ENCODE data around the gene ARHGEF18.
"Not testable (repeated sequence)": the region's sequence is repeated elsewhere in the genome, so short reads cannot be mapped to it uniquely, and the experiment has no call there.

Gene ARHGEF18

GRCh38 chr19:7328647-7329046 is 20.1 kb upstream of the ARHGEF18 start:
- H3K36me3 ChIP-seq (ENCODE audit: insufficient read depth, low read length) = no peaks in the 10 kb centered on the region
- H3K4me2 ChIP-seq (ENCODE audit: low read length) = no peak overlapping the region
- H3K4me3 ChIP-seq (ENCODE audit: low read length) = no peak overlapping the region
- no peaks in the 10 kb centered on the region for H3K4me1 ChIP-seq (ENCODE audit: control insufficient read depth, insufficient read depth, low read length)
- no peaks in the 10 kb centered on the region for H3K9me3 ChIP-seq (replicated peaks; ENCODE audit: low read length)
- H3K27me3 ChIP-seq (ENCODE audit: control insufficient read depth, insufficient read depth, low read length) = peaks cover 3% of the 10 kb centered on the region
- H3K9ac ChIP-seq (ENCODE audit: low read depth, low read length) = no peak overlapping the region

- Histone ChIP-seq H3K36me3 (ENCODE audit: insufficient read depth, low read length) (no peaks in the 10 kb centered on the region), H3K27me3 (ENCODE audit: control insufficient read depth, insufficient read depth, low read length) (no peaks in the 10 kb centered on the region), H3K9ac (ENCODE audit: low read depth, low read length) (no peak overlapping the region), H3K4me3 (ENCODE audit: low read length) (no peak overlapping the region), H3K4me1 (ENCODE audit: control insufficient read depth, insufficient read depth, low read length) (no peaks in the 10 kb centered on the region), H3K9me3 (replicated peaks; ENCODE audit: low read length) (no peaks in the 10 kb centered on the region), H3K4me2 (ENCODE audit: low read length) (no peak overlapping the region)
Observed at GRCh38 chr19:7331446-7331845, 17.3 kb upstream of the ARHGEF18 start.

GRCh38 chr19:7333198-7334118 is 15.3 kb upstream of the ARHGEF18 start:
- Histone ChIP-seq H3K9ac (ENCODE audit: low read depth, low read length) (no peak overlapping the region), H3K36me3 (ENCODE audit: insufficient read depth, low read length) (no peaks in the 10 kb centered on the region), H3K4me3 (ENCODE audit: low read length) (no peak overlapping the region), H3K9me3 (replicated peaks; ENCODE audit: low read length) (no peaks in the 10 kb centered on the region), H3K27me3 (ENCODE audit: control insufficient read depth, insufficient read depth, low read length) (peaks cover 2% of the 10 kb centered on the region), H3K4me1 (ENCODE audit: control insufficient read depth, insufficient read depth, low read length) (no peaks in the 10 kb centered on the region), H3K4me2 (ENCODE audit: low read length) (no peak overlapping the region)

- H3K9ac ChIP-seq (ENCODE audit: low read depth, low read length) = no peak overlapping the region
Observed at GRCh38 chr19:7336321-7336973, 12.3 kb upstream of the ARHGEF18 start.

GRCh38 chr19:7337380-7338194 is 11.2 kb upstream of the ARHGEF18 start:
- no peaks in the 10 kb centered on the region for H3K36me3 ChIP-seq (ENCODE audit: insufficient read depth, low read length)
- H3K4me1 ChIP-seq (ENCODE audit: control insufficient read depth, insufficient read depth, low read length) = no peaks in the 10 kb centered on the region
- H3K9ac ChIP-seq (ENCODE audit: low read depth, low read length) = no peak overlapping the region

More at GRCh38 chr19:7336321-7336973, 12.3 kb upstream of the ARHGEF18 start:
- Histone ChIP-seq H3K4me1 (ENCODE audit: control insufficient read depth, insufficient read depth, low read length) (no peaks in the 10 kb centered on the region), H3K9me3 (replicated peaks; ENCODE audit: low read length) (no peaks in the 10 kb centered on the region), H3K4me3 (ENCODE audit: low read length) (no peak overlapping the region), H3K36me3 (ENCODE audit: insufficient read depth, low read length) (no peaks in the 10 kb centered on the region), H3K27me3 (ENCODE audit: control insufficient read depth, insufficient read depth, low read length) (peaks cover 2% of the 10 kb centered on the region), H3K4me2 (ENCODE audit: low read length) (no peak overlapping the region)

GRCh38 chr19:7340959-7341837 is 7.5 kb upstream of the ARHGEF18 start:
- Histone ChIP-seq H3K9ac (ENCODE audit: low read depth, low read length) (no peak overlapping the region), H3K4me3 (ENCODE audit: low read length) (no peak overlapping the region), H3K4me1 (ENCODE audit: control insufficient read depth, insufficient read depth, low read length) (no peaks in the 10 kb centered on the region), H3K9me3 (replicated peaks; ENCODE audit: low read length) (no peaks in the 10 kb centered on the region), H3K27me3 (ENCODE audit: control insufficient read depth, insufficient read depth, low read length) (peaks cover 2% of the 10 kb centered on the region), H3K4me2 (ENCODE audit: low read length) (no peak overlapping the region), H3K36me3 (ENCODE audit: insufficient read depth, low read length) (no peaks in the 10 kb centered on the region)

More at GRCh38 chr19:7337380-7338194, 11.2 kb upstream of the ARHGEF18 start:
- H3K4me3 ChIP-seq (ENCODE audit: low read length) = no peak overlapping the region
- H3K9me3 ChIP-seq (replicated peaks; ENCODE audit: low read length) = no peaks in the 10 kb centered on the region
- peaks cover 2% of the 10 kb centered on the region for H3K27me3 ChIP-seq (ENCODE audit: control insufficient read depth, insufficient read depth, low read length)
- no peak overlapping the region for H3K4me2 ChIP-seq (ENCODE audit: low read length)

- Histone ChIP-seq H3K4me2 (ENCODE audit: low read length) (no peak overlapping the region), H3K4me3 (ENCODE audit: low read length) (no peak overlapping the region), H3K9ac (ENCODE audit: low read depth, low read length) (no peak overlapping the region), H3K9me3 (replicated peaks; ENCODE audit: low read length) (no peaks in the 10 kb centered on the region), H3K4me1 (ENCODE audit: control insufficient read depth, insufficient read depth, low read length) (no peaks in the 10 kb centered on the region), H3K27me3 (ENCODE audit: control insufficient read depth, insufficient read depth, low read length) (peaks cover 2% of the 10 kb centered on the region), H3K36me3 (ENCODE audit: insufficient read depth, low read length) (no peaks in the 10 kb centered on the region)
Observed at GRCh38 chr19:7342143-7342542, 6.6 kb upstream of the ARHGEF18 start.

- H3K27me3 ChIP-seq (ENCODE audit: control insufficient read depth, insufficient read depth, low read length) = no peaks in the 10 kb centered on the region
- H3K36me3 ChIP-seq (ENCODE audit: insufficient read depth, low read length) = no peaks in the 10 kb centered on the region
- H3K9me3 ChIP-seq (replicated peaks; ENCODE audit: low read length) = no peaks in the 10 kb centered on the region
- no peaks in the 10 kb centered on the region for H3K4me1 ChIP-seq (ENCODE audit: control insufficient read depth, insufficient read depth, low read length)
- no peak overlapping the region for H3K4me3 ChIP-seq (ENCODE audit: low read length)
- H3K4me2 ChIP-seq (ENCODE audit: low read length) = no peak overlapping the region
- no peak overlapping the region for H3K9ac ChIP-seq (ENCODE audit: low read depth, low read length)
Observed at GRCh38 chr19:7346488-7346971, 2.2 kb upstream of the ARHGEF18 start.

- H3K4me3 ChIP-seq (ENCODE audit: low read length); H3K4me2 ChIP-seq (ENCODE audit: low read length); H3K36me3 ChIP-seq (ENCODE audit: insufficient read depth, low read length); H3K9me3 ChIP-seq (replicated peaks; ENCODE audit: low read length); H3K27me3 ChIP-seq (ENCODE audit: control insufficient read depth, insufficient read depth, low read length); H3K9ac ChIP-seq (ENCODE audit: low read depth, low read length); H3K4me1 ChIP-seq (ENCODE audit: control insufficient read depth, insufficient read depth, low read length): not testable (repeated sequence)
Observed at GRCh38 chr19:7346997-7347396, 1.7 kb upstream of the ARHGEF18 start.

GRCh38 chr19:7349231-7349591 is 474 bp downstream of the ARHGEF18 start:
- no peak overlapping the region for H3K9ac ChIP-seq (ENCODE audit: low read depth, low read length)
- H3K4me1 ChIP-seq (ENCODE audit: control insufficient read depth, insufficient read depth, low read length) = no peaks in the 10 kb centered on the region
- H3K36me3 ChIP-seq (ENCODE audit: insufficient read depth, low read length) = no peaks in the 10 kb centered on the region
- no peak overlapping the region for H3K4me3 ChIP-seq (ENCODE audit: low read length)
- H3K9me3 ChIP-seq (replicated peaks; ENCODE audit: low read length) = no peaks in the 10 kb centered on the region
- no peaks in the 10 kb centered on the region for H3K27me3 ChIP-seq (ENCODE audit: control insufficient read depth, insufficient read depth, low read length)
- H3K4me2 ChIP-seq (ENCODE audit: low read length) = no peak overlapping the region

Data from skeletal muscle satellite cell (primary cell).